Measurements from ENCODE around the gene ROGDI. TPM values are rescaled to one million over a fixed set of nuclear protein-coding genes. Genes with fewer than 3 reads are reported as not detected.

ROGDI gene
- total and polyA plus RNA-seq, 9 of the 15 experiments (the other 6 are each of a cell fraction or from before 2014, with no cell fraction given) = 0.97 to 37.3 (median 16.5) TPM

GRCh38 chr16:4760221-4760910 lies 42.1 kb downstream of the ROGDI start:
- FAIRE-seq (no peak), ATAC-seq (no peak), DNase-seq (ENCODE audit: extremely low read depth in 1 of 4, low spot score in 3 of 4) (no peak)
- Histone ChIP-seq H3K36me3 (ENCODE audit: control insufficient read depth, insufficient read depth, low read length) (peaks cover 76% of the 10 kb centered on the region), H3K9me1 (ENCODE audit: control insufficient read depth, insufficient read depth, low read length) (no peaks in the 10 kb centered on the region), H3K79me2 (ENCODE audit: control insufficient read depth, insufficient read depth, low read length) (peaks cover 4% of the 10 kb centered on the region; the same call in 1 of the 3 replicates), H3K4me1 (replicated peaks in 1 of 2; ENCODE audit: control insufficient read depth in 2 of 2, insufficient read depth in 2 of 2, low read length in 2 of 2) (peaks cover 0 to 16% of the 10 kb centered on the region in 2 experiments; a peak in 1 of 5 replicates), H4K20me1 (replicated peaks; ENCODE audit: control insufficient read depth, insufficient read depth, low read length) (no peaks in the 10 kb centered on the region), H3K27me3 (ENCODE audit: control insufficient read depth in 2 of 2, insufficient read depth in 2 of 2, low read length in 2 of 2) (no peaks in the 10 kb centered on the region), H2AFZ (ENCODE audit: low read depth, low read length) (no peak overlapping the region), H3K9ac (ENCODE audit: insufficient read depth in 1 of 2, low read depth in 2 of 2, low read length in 2 of 2) (peak overlapping the region in 1 of 2 experiments; percentile 68; a peak in 2 of 4 replicates), H3K27ac (ENCODE audit: extremely low read depth, low read depth, low read length) (no peak overlapping the region), H3K4me3 (no peak overlapping the region), H3K9me3 (replicated peaks; ENCODE audit: control insufficient read depth, insufficient read depth, low read depth, low read length) (peaks cover 6% of the 10 kb centered on the region), H3K4me2 (ENCODE audit: insufficient read depth, low read length) (no peak overlapping the region)
- ChIA-PET POLR2A (interaction anchor here (0.6 to 1.2 kb wide), 4 partner anchors 9 to 294 kb away, joined by 3 to 5 read pairs (median 3); no protein-coding TSS in a partner anchor), CTCF (ENCODE audit: low intra/inter-chr PET ratio) (no interaction called here)
- 93% methylated on average over 23 of the region's 23 CpGs for WGBS (ENCODE audit: insufficient coverage, low coverage, missing lambda C conversion rate)
- no TSS peak for BruUV-seq (replicated peaks)
- in situ Hi-C loops (cut with MboI) (no loop called here), intact Hi-C loops (cut with micrococcal nuclease) (no loop called here)
- TF ChIP-seq ARNT (IDR thresholded peaks at IDR 0.05) (no peak), POLR2G (IDR thresholded peaks at IDR 0.05; ENCODE audit: low read depth, low read length) (peak; percentile 33; the same call in 1 of the 2 replicates), RBFOX2 (IDR thresholded peaks at IDR 0.05; ENCODE audit: low read depth, low read length) (peak; percentile 28; the same call in 1 of the 2 replicates)

DNA sequence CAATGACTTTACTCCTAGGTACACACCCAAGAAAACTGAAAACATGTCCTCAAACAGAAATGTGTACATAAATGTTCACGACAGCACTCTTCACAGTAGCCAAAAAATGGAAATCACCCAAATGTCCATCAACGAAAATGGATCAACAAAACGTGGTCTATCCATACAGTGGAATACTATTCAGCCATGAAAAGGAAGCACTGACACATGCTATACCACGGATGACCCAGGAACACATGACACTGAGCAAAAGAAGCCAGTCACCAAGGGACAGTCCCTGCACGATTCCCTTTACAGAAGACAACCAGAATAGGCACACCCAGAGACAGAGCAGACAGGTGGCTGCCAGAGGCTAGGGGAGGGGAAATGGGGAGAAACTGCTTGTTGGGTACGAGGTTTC lies 46.7 kb downstream of the ROGDI start:
- Histone ChIP-seq H4K20me1 (replicated peaks; ENCODE audit: control insufficient read depth, insufficient read depth, low read length) (no peaks in the 10 kb centered on the region), H3K4me3 (no peak overlapping the region), H3K4me2 (ENCODE audit: insufficient read depth, low read length) (no peak overlapping the region), H3K36me3 (ENCODE audit: control insufficient read depth, insufficient read depth, low read length) (peaks cover 81% of the 10 kb centered on the region), H3K9me3 (replicated peaks; ENCODE audit: control insufficient read depth, insufficient read depth, low read depth, low read length) (peaks cover 11% of the 10 kb centered on the region), H3K9me1 (ENCODE audit: control insufficient read depth, insufficient read depth, low read length) (no peaks in the 10 kb centered on the region), H3K9ac (ENCODE audit: insufficient read depth in 1 of 2, low read depth in 2 of 2, low read length in 2 of 2) (no peak overlapping the region), H3K4me1 (replicated peaks in 1 of 2; ENCODE audit: control insufficient read depth in 2 of 2, insufficient read depth in 2 of 2, low read length in 2 of 2) (peaks cover 0 to 2% of the 10 kb centered on the region in 2 experiments; a peak in 1 of 5 replicates), H3K27me3 (ENCODE audit: control insufficient read depth in 2 of 2, insufficient read depth in 2 of 2, low read length in 2 of 2) (no peaks in the 10 kb centered on the region), H3K79me2 (ENCODE audit: control insufficient read depth, insufficient read depth, low read length) (no peaks in the 10 kb centered on the region; the same call in 2 of the 3 replicates), H3K27ac (ENCODE audit: extremely low read depth, low read depth, low read length) (no peak overlapping the region), H2AFZ (ENCODE audit: low read depth, low read length) (no peak overlapping the region)
- ATAC-seq (no peak), DNase-seq (ENCODE audit: extremely low read depth in 1 of 4, low spot score in 3 of 4) (no peak), FAIRE-seq (no peak)
- intact Hi-C loops (cut with micrococcal nuclease) (no loop called here), in situ Hi-C loops (cut with MboI) (no loop called here)
- no TSS peak for BruUV-seq (replicated peaks)
- POLR2A ChIA-PET = interaction anchor here (1.6 to 2.2 kb wide), 2 partner anchors 11 to 13 kb away, joined by 4 to 9 read pairs; no protein-coding TSS in a partner anchor
- 89% methylated on average over 6 of the region's 6 CpGs for WGBS (ENCODE audit: insufficient coverage, low coverage, missing lambda C conversion rate)
- CTCF ChIA-PET (ENCODE audit: low intra/inter-chr PET ratio) = no interaction called here
- TF ChIP-seq ZNF41 (CRISPR knock-in tag; conservative IDR thresholded peaks at IDR 0.05) (no peak), ZNF217 (CRISPR knock-in tag; IDR thresholded peaks at IDR 0.05) (no peak), MNT (conservative IDR thresholded peaks at IDR 0.05) (no peak), ZNF146 (CRISPR knock-in tag; IDR thresholded peaks at IDR 0.05; ENCODE audit: unreplicated experiment) (peak; percentile 99), NFE2L1 (tag; IDR thresholded peaks at IDR 0.05; ENCODE audit: borderline replicate concordance, low read depth) (no peak), ETV6 (IDR thresholded peaks at IDR 0.05; ENCODE audit: borderline replicate concordance in 1 of 2, low read depth in 2 of 2, low read length in 1 of 2) (no peak), ETV6 (CRISPR knock-in tag; IDR thresholded peaks at IDR 0.05; ENCODE audit: borderline replicate concordance) (no peak)

All from K562 (cell line).